Activated CD8-positive, alpha-beta T cell treated with anti-CD3 and anti-CD28 coated beads for 36 hours (primary cell): Measurements from ENCODE around the gene WNT3. TPM values are rescaled to one million over a fixed set of nuclear protein-coding genes. Genes with fewer than 3 reads are reported as not detected.

Experiments
- ATAC-seq: fragments of 200-7000 bp; cut with Tn5 transposase; one replicate; pipeline ENCODE4 v1.10.0; 2021; ENCODE audit warnings: mild to moderate bottlenecking, moderate library complexity
- CTCF ChIA-PET: fragments of 350-600 bp; sonication (Branson Sonifier 250); formaldehyde crosslinking; loops from one replicate; lab custom pipeline; 2021; ENCODE audit warnings: antibody characterized with exemption; lab: Charles Lee
- POLR2A ChIA-PET: fragments of 350-600 bp; sonication (Branson Sonifier 250); formaldehyde crosslinking; loops from one replicate; lab custom pipeline; 2021; ENCODE audit warnings: antibody characterized with exemption; lab: Charles Lee
- DNase-seq: peaks from one replicate; pipeline ENCODE4 v3.0.0-alpha.2; 2020
- H3K27ac Mint-ChIP-seq: one replicate; pipeline ENCODE4 v1.8.0; 2021; ENCODE audit warnings: mild to moderate bottlenecking, mixed read lengths
- H3K27me3 Mint-ChIP-seq: one replicate; pipeline ENCODE4 v1.8.0; 2021; ENCODE audit warnings: mixed read lengths
- H3K36me3 Mint-ChIP-seq: one replicate; pipeline ENCODE4 v1.8.0; 2021; ENCODE audit warnings: low read depth, mixed read lengths
- H3K4me1 Mint-ChIP-seq: one replicate; pipeline ENCODE4 v1.8.0; 2021; ENCODE audit warnings: low read depth, mixed read lengths
- H3K4me3 Mint-ChIP-seq: one replicate; pipeline ENCODE4 v1.8.0; 2021; ENCODE audit warnings: mild to moderate bottlenecking, moderate library complexity, mixed read lengths
- H3K9me3 Mint-ChIP-seq: one replicate; pipeline ENCODE4 v1.8.0; 2021; ENCODE audit warnings: mixed read lengths
- CTCF ChIP-seq: fragments of 200-600 bp; IDR thresholded peaks from one replicate; pipeline ENCODE4 v1.8.0; 2022; ENCODE audit warnings: antibody characterized with exemption, mild to moderate bottlenecking
- intact Hi-C: fragments of 100-400 bp; cut with micrococcal nuclease; formaldehyde crosslinking; loops from one replicate; pipeline ENCODE4 v1.10.0; 2022
- total RNA-seq, 2 experiments: library from RNA; stranded (reverse); gene quantifications; one replicate each; pipeline ENCODE4 v1.2.3, GENCODE V29; 2021

WNT3 gene
- total RNA-seq, 2 experiments from 2014 or later, result 0.09 TPM; not detected in 1

DNA sequence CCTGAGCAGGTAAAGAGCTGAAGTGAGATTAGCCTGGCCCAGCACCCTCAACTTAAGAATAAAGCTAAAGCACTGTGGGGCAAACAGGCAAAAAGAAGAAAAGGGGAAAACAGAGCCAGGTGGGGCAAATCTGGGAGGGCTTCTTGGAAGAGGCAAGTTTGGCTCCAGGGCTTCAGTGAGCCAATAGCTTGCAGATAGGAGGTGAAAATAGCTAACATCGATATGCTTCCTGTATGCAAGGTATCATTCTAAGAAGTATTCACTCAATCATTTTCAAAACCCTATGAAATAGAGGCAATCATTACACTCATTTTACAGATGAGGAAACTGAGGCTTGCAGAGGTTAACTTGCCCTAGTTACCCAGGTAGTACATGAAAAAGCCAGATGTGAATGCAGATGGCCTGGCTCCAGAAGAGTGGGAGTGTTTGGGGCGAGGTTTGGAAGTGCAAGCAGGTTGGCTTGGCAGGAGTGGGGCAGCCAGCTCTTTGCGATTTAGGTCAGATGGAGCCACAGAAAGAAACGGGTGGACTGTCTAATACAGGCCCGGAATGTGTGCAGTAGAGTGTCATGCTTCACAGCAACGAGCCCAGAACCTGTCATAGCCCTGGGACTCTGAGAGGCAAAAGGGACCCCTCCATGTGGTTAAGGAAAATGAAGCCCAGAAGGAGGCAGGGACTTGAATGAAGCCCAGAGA is 5.7 kb downstream of the WNT3 start:
- no peak overlapping the region for H3K27ac Mint-ChIP-seq
- H3K9me3 Mint-ChIP-seq, result no peaks in the 10 kb centered on the region
- no peak for ATAC-seq
- H3K27me3 Mint-ChIP-seq, result peaks cover 57% of the 10 kb centered on the region
- H3K4me3 Mint-ChIP-seq, result no peak overlapping the region
- ChIA-PET CTCF (interaction anchor here (1.8 kb wide), 1 partner anchor 13 kb away, joined by 5 read pairs; no protein-coding TSS in a partner anchor), POLR2A (interaction anchor here (1.3 kb wide), 1 partner anchor 68 kb away, joined by 3 read pairs; no protein-coding TSS in a partner anchor)
- H3K4me1 Mint-ChIP-seq, result peaks cover 6% of the 10 kb centered on the region
- intact Hi-C loops, result no loop called here
- no peak for DNase-seq
- H3K36me3 Mint-ChIP-seq, result no peaks in the 10 kb centered on the region
- no peak for TF ChIP-seq CTCF

DNA sequence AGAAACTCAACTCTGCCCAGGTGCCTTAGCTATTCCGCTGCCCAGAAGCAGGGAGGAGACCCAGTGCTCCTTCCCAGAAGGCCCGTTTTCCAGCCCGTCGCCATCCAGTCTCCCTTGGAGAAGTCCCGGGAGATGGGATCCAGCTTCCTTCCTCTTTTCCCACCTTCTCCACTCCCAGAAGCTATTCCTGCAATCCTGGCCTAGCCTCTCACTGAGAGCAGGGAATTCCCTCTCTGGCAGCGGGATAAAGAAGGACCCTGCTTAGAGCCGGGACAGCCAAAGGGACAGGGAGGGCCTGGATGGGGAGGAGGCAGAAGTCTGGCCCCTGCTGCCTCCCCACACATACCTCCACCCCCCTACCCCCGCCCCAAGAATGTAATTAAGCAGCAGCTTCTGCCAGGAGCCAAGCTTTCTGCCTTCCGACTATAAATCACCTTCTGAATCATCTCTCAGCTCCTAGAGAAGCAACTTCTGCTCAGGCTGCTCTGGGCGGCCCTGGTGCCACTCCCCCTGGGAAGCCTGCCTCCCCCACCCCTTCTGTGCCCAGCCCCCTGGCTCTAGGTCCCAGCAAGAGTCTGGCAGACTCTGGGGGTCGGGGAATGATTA is 6.4 kb downstream of the WNT3 start:
- TF ChIP-seq CTCF, result no peak
- Mint-ChIP-seq H3K4me1 (peaks cover 2% of the 10 kb centered on the region), H3K9me3 (no peaks in the 10 kb centered on the region), H3K4me3 (no peak overlapping the region), H3K27ac (no peak overlapping the region), H3K36me3 (no peaks in the 10 kb centered on the region), H3K27me3 (peaks cover 50% of the 10 kb centered on the region)
- POLR2A ChIA-PET, result interaction anchor here (1.3 kb wide), 1 partner anchor 68 kb away, joined by 3 read pairs; no protein-coding TSS in a partner anchor
- intact Hi-C loops, result no loop called here
- CTCF ChIA-PET, result interaction anchor here (1.8 kb wide), 1 partner anchor 14 kb away, joined by 5 read pairs; no protein-coding TSS in a partner anchor
- DNase-seq (no peak), ATAC-seq (no peak)

DNA sequence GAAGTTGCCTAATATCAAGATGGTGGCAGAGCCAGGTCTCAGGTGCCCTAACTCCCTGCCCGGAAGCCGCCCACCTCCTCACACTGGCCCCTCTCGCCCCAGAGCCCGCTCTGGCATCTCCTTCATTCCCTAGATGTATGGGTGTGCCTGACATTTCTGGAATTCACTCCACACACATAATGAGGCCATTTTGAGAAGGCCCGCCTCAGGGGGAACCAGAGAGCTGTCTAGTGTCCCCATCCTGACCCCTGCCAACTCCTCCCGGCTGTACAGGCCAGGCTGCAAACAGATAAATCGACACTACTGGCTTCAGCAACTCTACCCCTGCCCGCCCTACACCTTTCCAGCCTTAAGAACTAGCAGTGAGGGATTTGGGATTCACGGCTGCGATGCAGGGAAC is 7.7 kb downstream of the WNT3 start:
- H3K27me3 Mint-ChIP-seq, result peaks cover 38% of the 10 kb centered on the region
- DNase-seq (no peak), ATAC-seq (no peak)
- intact Hi-C loops, result no loop called here
- H3K27ac Mint-ChIP-seq, result no peak overlapping the region
- no peaks in the 10 kb centered on the region for H3K36me3 Mint-ChIP-seq
- TF ChIP-seq CTCF, result no peak
- ChIA-PET POLR2A (no interaction called here), CTCF (interaction anchor here (1.2 to 1.3 kb wide), 2 partner anchors 31 to 131 kb away, joined by 3 read pairs; no protein-coding TSS in a partner anchor)
- H3K4me3 Mint-ChIP-seq, result no peak overlapping the region
- H3K9me3 Mint-ChIP-seq, result no peaks in the 10 kb centered on the region
- no peaks in the 10 kb centered on the region for H3K4me1 Mint-ChIP-seq

DNA sequence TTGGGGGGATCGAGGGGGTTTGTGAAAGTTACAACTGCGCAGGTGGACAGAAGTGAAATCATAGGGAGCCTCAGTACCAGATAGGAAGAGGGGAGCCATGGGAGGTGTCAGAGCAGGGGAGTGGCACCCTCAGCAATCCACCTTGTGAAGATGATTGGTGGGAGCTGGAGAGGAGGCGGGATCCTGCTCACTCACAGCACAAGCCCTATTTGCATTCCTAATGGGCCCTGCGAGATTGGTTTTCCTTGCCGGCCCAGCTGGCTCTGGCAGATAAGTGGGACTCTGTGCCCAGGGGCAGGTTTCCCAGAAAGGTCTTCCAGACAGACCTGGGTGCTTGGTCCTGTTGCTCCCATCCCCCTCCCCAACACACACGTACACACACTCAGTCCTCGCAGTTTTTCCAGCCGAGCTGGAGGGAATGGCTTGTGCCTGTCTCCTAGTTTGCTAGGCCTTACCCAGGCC is 9.4 kb downstream of the WNT3 start:
- Mint-ChIP-seq H3K27me3 (peaks cover 21% of the 10 kb centered on the region), H3K4me1 (no peaks in the 10 kb centered on the region), H3K27ac (no peak overlapping the region), H3K4me3 (no peak overlapping the region), H3K9me3 (no peaks in the 10 kb centered on the region), H3K36me3 (no peaks in the 10 kb centered on the region)
- DNase-seq, result no peak
- POLR2A ChIA-PET, result no interaction called here
- no peak for ATAC-seq
- CTCF ChIA-PET, result interaction anchor here (1.5 kb wide), 1 partner anchor 27 kb away, joined by 4 read pairs; no protein-coding TSS in a partner anchor
- no peak for TF ChIP-seq CTCF
- intact Hi-C loops, result no loop called here

GRCh38 chr17:46805771-46806170 is 12.7 kb downstream of the WNT3 start:
- Mint-ChIP-seq H3K27me3 (no peaks in the 10 kb centered on the region), H3K27ac (no peak overlapping the region), H3K4me3 (no peak overlapping the region), H3K36me3 (no peaks in the 10 kb centered on the region), H3K9me3 (no peaks in the 10 kb centered on the region), H3K4me1 (no peaks in the 10 kb centered on the region)
- DNase-seq (no peak), ATAC-seq (no peak)
- ChIA-PET CTCF (no interaction called here), POLR2A (no interaction called here)
- TF ChIP-seq CTCF, result no peak
- intact Hi-C loops, result no loop called here
